SK-MEL-5 (cell line): ENCODE data around the gene LMLN. TPM values are rescaled to one million over a fixed set of nuclear protein-coding genes. Genes with fewer than 3 reads are reported as not detected.
A peak's percentile ranks its signal among the peaks of the same experiment; 100 is the strongest.
"Not testable (repeated sequence)": the region's sequence is repeated elsewhere in the genome, so short reads cannot be mapped to it uniquely, and the experiment has no call there.

Experiments
- DNase-seq: peaks from one replicate; pipeline ENCODE4 v3.0.0-alpha.2; 2016; ENCODE audit warnings: low read depth, low spot score
- in situ Hi-C: cut with HindIII; loops from 2 replicates; pipeline ENCODE4 v1.10.0; 2016; ENCODE audit warnings: low sequenced_read_pairs, high pct_unique_total_duplicates, low pct_unique_long_range_greater_than_20kb
- total RNA-seq: library from RNA; depleted of rRNA; stranded (reverse); fragments of >200 nt; shearing (Covaris generic); gene quantifications from 2 replicates; pipeline ENCODE4 v1.2.3, GENCODE V29; 2014

Gene LMLN
- total RNA-seq, 1 experiment from 2014 or later: 6.5 TPM

GRCh38 chr3:197953325-197953724 is 6.7 kb upstream of the LMLN start:
- in situ Hi-C loops: no loop called here
- peak; percentile 65 for DNase-seq

DNA sequence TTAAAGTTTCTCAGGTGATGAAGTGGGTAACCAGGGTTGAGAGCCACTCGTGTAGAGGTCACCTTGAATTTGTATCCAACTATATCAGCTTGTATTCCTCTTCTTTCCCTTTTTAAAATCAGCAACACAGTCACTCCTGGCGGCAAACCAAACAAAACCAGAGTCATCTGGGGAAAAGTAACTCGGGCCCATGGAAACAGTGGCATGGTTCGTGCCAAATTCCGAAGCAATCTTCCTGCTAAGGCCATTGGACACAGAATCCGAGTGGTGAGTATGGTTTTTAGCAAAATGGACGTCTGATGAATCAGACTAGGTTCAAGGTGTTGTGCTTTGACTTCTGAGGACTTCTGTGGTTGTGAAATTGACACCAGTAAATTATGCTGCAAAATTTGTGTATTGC is 6.1 kb upstream of the LMLN start:
- no peak for DNase-seq
- in situ Hi-C loops: no loop called here

DNA sequence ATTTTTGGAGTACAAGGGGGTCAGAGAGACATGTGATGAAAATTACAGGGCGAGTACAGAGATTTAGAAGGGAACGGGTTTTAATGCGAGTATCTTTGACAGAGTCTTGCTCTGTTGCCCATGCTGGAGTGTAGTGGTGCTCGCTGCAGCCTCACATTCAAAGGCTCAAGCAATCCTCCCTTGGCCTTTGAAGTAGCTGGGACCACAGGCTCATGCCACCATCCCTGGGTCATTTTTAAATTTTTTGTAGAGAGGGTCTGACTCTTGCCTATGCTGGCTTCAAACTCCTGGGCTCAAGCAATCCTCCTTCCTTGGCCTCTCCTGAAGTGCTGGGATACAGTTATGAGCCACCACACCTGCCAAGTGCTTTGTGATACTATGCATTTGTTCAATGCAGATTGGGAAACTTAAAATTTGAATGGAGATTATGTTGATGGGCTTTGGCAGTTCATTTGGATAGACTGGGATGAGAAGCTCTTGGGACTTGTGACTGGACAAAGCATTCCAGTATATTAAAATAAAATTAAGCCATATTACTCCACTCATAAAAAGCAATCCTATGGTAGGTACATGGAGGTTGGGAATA is 4.0 kb upstream of the LMLN start:
- in situ Hi-C loops: no loop called here
- DNase-seq: no peak

DNA sequence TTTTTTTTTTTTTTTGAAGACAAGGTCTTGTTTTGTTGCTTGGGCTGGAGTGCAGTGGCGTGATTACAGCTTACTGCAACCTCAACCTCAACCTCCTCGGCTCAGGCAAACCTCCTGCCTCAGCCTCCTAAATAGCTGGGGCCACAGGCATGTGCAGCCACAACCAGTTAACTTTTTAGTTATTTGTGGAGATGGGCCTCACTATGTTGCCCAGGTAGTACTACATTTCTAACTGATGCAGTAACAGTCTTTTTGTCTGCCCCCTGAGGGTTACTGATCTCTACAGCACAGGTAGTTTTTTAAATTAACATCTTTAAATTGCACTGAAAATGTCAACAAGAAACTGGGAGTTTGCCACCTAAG is 3.4 kb upstream of the LMLN start:
- in situ Hi-C loops: no loop called here

DNA sequence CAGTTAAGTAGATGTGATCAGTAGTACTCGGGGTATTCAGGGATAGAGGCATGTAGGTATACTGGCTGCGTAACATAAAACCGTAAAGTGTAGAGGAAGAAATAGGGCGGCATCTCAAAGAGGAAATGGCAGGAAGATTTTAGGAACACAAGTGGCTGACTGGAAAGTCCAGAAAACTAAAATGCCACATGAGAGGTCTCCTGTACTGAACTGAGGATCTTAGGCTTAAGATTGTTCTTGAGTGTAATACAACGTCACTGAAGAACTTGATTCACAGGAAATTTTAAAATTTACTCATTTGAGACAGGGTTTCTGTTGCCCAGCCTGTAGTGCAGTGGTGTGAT is 2.3 kb upstream of the LMLN start:
- in situ Hi-C loops: no loop called here
- no peak for DNase-seq

More for the DNA sequence above, 3.4 kb upstream of the LMLN start:
- peak; percentile 27 for DNase-seq

- in situ Hi-C loops: no loop called here
- no peak for DNase-seq
Observed at GRCh38 chr3:197958346-197958745, 1.7 kb upstream of the LMLN start.

DNA sequence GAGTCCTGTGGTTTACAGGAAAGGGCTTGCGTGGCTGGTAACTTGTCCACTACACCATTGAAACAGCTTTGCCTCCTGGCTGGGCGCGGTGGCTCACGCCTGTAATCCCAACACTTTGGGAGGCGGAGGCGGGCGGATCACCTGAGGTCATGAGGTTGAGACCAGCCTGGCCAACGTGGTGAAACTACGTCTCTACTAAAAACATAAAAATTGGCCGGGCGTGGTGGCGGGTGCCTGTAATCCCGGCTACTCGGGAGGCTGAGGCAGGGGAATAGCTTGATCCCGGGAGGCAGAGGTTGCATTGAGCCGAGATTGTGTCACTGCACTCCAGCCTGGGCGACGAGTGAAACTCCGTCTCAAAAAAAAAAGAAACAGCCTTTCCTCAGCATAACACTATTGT is 1.2 kb upstream of the LMLN start:
- in situ Hi-C loops, DNase-seq: not testable (repeated sequence)

DNA sequence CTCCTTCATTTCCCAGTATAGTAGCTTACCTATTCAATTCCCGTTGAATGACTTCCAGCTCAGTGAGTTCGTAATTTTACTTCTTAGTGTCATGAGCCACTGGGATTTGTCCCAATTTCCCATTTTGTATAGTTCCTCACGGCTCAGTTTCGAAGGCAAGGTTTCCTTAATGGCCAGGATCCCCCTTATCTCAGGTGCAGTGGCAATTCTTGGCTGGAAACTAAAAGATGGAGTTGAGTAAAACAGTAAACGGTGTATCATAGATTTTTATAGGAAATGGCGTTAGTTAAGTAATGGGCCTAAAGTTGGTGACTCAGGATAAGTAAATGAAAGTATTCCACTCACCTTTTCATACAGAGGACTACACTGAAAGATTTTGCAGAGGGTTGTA is 522 bp upstream of the LMLN start:
- no peak for DNase-seq
- in situ Hi-C loops: no loop called here

- no peak for DNase-seq
- in situ Hi-C loops: no loop called here
Observed at GRCh38 chr3:197960694-197961581, 921 bp downstream of the LMLN start.

GRCh38 chr3:197961582-197961945 is 1.5 kb downstream of the LMLN start:
- in situ Hi-C loops: no loop called here
- no peak for DNase-seq

DNA sequence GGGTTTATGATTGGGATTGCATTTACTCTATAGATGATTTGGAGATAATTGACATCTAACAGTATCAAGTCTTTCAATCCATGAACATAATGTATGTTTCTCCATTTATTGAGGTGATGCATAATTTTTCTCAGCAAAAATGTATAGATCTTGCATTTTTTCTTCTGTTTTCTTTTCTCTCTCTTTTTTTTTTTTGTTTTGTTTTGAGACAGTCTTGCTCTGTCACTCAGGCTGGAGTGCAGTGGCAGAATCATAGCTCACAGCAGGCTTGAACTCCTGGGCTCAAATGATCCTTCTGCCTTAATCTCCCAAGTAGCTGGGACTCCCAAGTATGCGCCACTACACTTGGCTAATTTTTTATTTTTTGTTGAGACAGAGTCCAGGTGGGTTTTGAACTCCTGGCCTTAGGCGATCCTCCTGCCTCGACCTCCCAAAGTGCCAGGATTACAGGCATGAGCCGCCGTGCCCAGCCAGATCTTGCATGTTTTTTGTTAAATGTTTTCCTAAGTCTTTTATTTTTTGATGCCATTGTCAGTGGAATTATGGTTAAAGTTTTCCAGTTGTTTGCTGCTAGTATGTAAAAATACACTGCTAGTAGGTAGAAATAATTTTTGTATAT is 3.1 kb downstream of the LMLN start:
- DNase-seq: no peak
- in situ Hi-C loops: no loop called here

DNA sequence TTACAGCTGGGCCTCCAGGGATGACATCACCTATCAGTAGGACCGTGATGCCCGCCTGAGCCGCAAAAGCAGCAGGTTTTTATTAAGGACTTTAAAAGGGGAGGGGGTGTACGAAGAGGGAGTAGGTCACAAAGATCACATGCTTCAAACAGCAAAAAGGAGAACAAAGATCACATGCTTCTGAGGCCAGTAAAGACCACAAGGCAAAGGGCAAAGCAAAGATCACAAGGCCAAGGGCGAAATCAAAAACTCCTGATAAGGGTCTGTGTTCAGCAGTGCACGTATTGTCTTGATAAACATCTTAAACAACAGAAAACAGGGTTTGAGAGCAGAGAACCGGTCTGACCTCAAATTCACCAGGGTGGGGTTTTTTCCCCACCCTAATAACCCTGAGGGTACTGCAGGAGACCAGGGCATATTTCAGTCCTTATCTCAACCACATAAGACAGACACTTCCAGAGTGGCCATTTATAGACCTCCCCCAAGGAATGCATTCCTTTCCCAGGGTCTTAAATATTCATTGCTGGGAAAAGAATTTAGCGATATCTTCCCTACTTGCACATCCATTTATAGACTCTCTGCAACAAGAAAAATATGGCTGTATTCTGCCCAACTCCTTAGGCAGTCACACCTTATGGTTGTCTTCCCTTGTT is 7.4 kb downstream of the LMLN start:
- DNase-seq, in situ Hi-C loops: not testable (repeated sequence)

- DNase-seq: no peak
- in situ Hi-C loops: no loop called here
Observed at GRCh38 chr3:197970588-197970987, 10.6 kb downstream of the LMLN start.

GRCh38 chr3:197974016-197974415 is 14.0 kb downstream of the LMLN start:
- in situ Hi-C loops: no loop called here

DNA sequence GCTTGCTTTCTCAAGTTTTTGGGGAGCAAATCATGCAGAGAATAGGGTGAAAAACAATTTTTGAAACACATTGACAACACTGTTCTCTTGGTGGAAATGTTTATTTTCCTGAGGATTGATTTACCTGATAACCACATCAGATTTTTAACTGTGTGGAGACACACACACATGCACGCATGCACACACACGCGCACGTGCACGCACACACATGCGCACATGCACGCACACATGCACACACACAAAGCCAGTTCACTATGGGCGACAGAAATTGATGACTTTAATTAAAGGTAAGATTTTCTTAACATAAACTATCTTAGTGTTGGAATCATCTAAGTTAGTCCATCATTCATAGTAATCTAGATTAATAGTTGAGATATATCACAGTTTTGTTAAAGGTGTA is 15.3 kb downstream of the LMLN start:
- no peak for DNase-seq
- in situ Hi-C loops: no loop called here

More at GRCh38 chr3:197974016-197974415, 14.0 kb downstream of the LMLN start:
- DNase-seq: no peak

GRCh38 chr3:197983076-197983475 is 23.1 kb downstream of the LMLN start:
- in situ Hi-C loops: no loop called here
- no peak for DNase-seq

- DNase-seq: no peak
- in situ Hi-C loops: no loop called here
Observed at GRCh38 chr3:197989651-197990050, 29.6 kb downstream of the LMLN start.

DNA sequence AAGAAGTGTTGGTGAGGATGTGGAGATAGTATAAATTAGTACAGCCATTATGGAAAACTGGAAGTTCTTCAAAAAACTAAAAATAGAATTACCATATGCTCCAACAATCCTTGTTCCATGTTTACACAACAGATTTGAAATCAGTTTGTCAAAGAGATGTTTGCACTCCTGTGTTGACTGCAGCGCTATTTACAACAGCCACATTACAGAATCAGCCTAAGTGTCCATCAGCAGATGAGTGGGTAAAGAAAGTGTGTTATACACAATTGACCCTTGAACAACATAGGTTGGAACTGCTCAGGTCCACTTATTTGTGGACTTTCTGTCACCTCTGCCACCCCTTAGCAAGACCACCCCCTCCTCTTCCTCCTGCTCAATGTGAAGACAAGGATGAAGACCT is 34.7 kb downstream of the LMLN start:
- DNase-seq: no peak
- in situ Hi-C loops: no loop called here
